Caco-2 (cell line): ENCODE measurements around the gene BASP1. TPM values are rescaled to one million over a fixed set of nuclear protein-coding genes. Genes with fewer than 3 reads are reported as not detected.

Source experiments
- BruUV-seq: library from RNA; stranded (reverse); fragments of 400-500 nt; replicated peaks from 2 replicates; lab custom pipeline; 2021; lab: Mats Ljungman, UMichigan
- CTCF ChIA-PET: fragments of 300-600 bp; sonication (Branson Sonifier 250); formaldehyde crosslinking; loops from one replicate; lab custom pipeline; 2022; ENCODE audit warnings: antibody characterized with exemption; lab: Charles Lee
- POLR2A ChIA-PET: fragments of 300-600 bp; sonication (Branson Sonifier 250); formaldehyde crosslinking; loops from one replicate; lab custom pipeline; 2022; ENCODE audit warnings: antibody characterized with exemption; lab: Charles Lee
- DNase-seq, 2 experiments: peaks; one replicate each; pipeline versions ENCODE4 v3.0.0 to v3.0.0-alpha.2; 2020 to 2022
- H3K27me3 ChIP-seq: replicated peaks from 2 replicates; pipeline ENCODE4 v1.6.0; 2011; ENCODE audit warnings: low read length; ENCODE audit not compliant: control insufficient read depth, insufficient read depth
- H3K36me3 ChIP-seq: 2 replicates; pipeline ENCODE4 v1.5.1; 2011; ENCODE audit warnings: low read length; ENCODE audit not compliant: control insufficient read depth, insufficient read depth
- H3K4me1 ChIP-seq: fragments of 250-450 bp; sonication (Bioruptor Pico); 2 replicates; pipeline ENCODE4 v1.5.1; 2020; ENCODE audit warnings: mild to moderate bottlenecking
- H3K4me3 ChIP-seq: 2 replicates; pipeline ENCODE4 v1.5.1; 2011; ENCODE audit warnings: low read depth, mild to moderate bottlenecking, control low read depth, low read length
- H3K9me3 ChIP-seq: fragments of 250-450 bp; sonication (Bioruptor Pico); 2 replicates; pipeline ENCODE4 v1.5.1; 2020; ENCODE audit warnings: mild to moderate bottlenecking, moderate library complexity
- H3K27ac Mint-ChIP-seq: one replicate; pipeline ENCODE4 v1.8.0; 2022; ENCODE audit warnings: mixed read lengths; ENCODE audit not compliant: unreplicated experiment
- H3K27me3 Mint-ChIP-seq: one replicate; pipeline ENCODE4 v1.8.0; 2022; ENCODE audit warnings: mixed read lengths; ENCODE audit not compliant: insufficient read depth, unreplicated experiment
- H3K36me3 Mint-ChIP-seq: one replicate; pipeline ENCODE4 v1.8.0; 2022; ENCODE audit warnings: mild to moderate bottlenecking, mixed read lengths; ENCODE audit not compliant: insufficient read depth, unreplicated experiment
- H3K4me1 Mint-ChIP-seq: one replicate; pipeline ENCODE4 v1.8.0; 2022; ENCODE audit warnings: low read depth, mixed read lengths; ENCODE audit not compliant: unreplicated experiment
- H3K4me3 Mint-ChIP-seq: one replicate; pipeline ENCODE4 v1.8.0; 2022; ENCODE audit warnings: mild to moderate bottlenecking, moderate library complexity, mixed read lengths; ENCODE audit not compliant: unreplicated experiment
- H3K9me3 Mint-ChIP-seq: one replicate; pipeline ENCODE4 v1.8.0; 2022; ENCODE audit warnings: mixed read lengths; ENCODE audit not compliant: unreplicated experiment
- intact Hi-C: fragments of 100-400 bp; cut with micrococcal nuclease; formaldehyde crosslinking; loops from one replicate; pipeline ENCODE4 v1.10.0; 2022; ENCODE audit not compliant: unreplicated experiment
- total RNA-seq: library from RNA; stranded (reverse); gene quantifications from 2 replicates; pipeline ENCODE4 v1.2.3, GENCODE V29; 2022
- TF ChIP-seq, protein P1 (sequence below), 2 experiments: fragments of 200-600 bp in 1 of 2; IDR thresholded peaks; 1 replicate in 1 of 2; 2 replicates in 1 of 2; pipeline versions ENCODE4 v1.5.1 to v1.8.0; 2011 to 2022; ENCODE audit warnings: antibody characterized with exemption in 1 of 2, control low read depth in 1 of 2, inconsistent platforms in 1 of 2, low read depth in 1 of 2, low read length in 1 of 2, mild to moderate bottlenecking in 1 of 2, moderate library complexity in 1 of 2; ENCODE audit not compliant: insufficient read depth in 1 of 2, severe bottlenecking in 1 of 2, unreplicated experiment in 1 of 2

BASP1 gene
- total RNA-seq, 1 experiment from 2014 or later: 78.1 TPM

- Histone ChIP-seq H3K27me3 (no peaks in the 10 kb centered on the region), H3K36me3 (no peaks in the 10 kb centered on the region), H3K9me3 (no peaks in the 10 kb centered on the region), H3K4me1 (peaks cover 16% of the 10 kb centered on the region), H3K4me3 (no peak overlapping the region)
- ChIA-PET POLR2A (no interaction called here), CTCF (no interaction called here)
- Mint-ChIP-seq H3K36me3 (peaks cover 57% of the 10 kb centered on the region), H3K27ac (peak overlapping the region; percentile 30), H3K9me3 (no peaks in the 10 kb centered on the region), H3K27me3 (no peaks in the 10 kb centered on the region), H3K4me1 (peaks cover 28% of the 10 kb centered on the region), H3K4me3 (no peak overlapping the region)
- no peak for DNase-seq
- TF ChIP-seq, protein P1, sequence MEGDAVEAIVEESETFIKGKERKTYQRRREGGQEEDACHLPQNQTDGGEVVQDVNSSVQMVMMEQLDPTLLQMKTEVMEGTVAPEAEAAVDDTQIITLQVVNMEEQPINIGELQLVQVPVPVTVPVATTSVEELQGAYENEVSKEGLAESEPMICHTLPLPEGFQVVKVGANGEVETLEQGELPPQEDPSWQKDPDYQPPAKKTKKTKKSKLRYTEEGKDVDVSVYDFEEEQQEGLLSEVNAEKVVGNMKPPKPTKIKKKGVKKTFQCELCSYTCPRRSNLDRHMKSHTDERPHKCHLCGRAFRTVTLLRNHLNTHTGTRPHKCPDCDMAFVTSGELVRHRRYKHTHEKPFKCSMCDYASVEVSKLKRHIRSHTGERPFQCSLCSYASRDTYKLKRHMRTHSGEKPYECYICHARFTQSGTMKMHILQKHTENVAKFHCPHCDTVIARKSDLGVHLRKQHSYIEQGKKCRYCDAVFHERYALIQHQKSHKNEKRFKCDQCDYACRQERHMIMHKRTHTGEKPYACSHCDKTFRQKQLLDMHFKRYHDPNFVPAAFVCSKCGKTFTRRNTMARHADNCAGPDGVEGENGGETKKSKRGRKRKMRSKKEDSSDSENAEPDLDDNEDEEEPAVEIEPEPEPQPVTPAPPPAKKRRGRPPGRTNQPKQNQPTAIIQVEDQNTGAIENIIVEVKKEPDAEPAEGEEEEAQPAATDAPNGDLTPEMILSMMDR (IDR thresholded peaks at IDR 0.05; ENCODE audit: insufficient read depth in 1 of 2, low read depth in 1 of 2, low read length in 1 of 2, severe bottlenecking in 1 of 2, unreplicated experiment in 1 of 2): no peak
- no TSS peak for BruUV-seq
- intact Hi-C loops: no loop called here
Measured at GRCh38 chr5:17238521-17239041, 21.1 kb downstream of the BASP1 start.

- Histone ChIP-seq H3K27me3 (no peaks in the 10 kb centered on the region), H3K9me3 (no peaks in the 10 kb centered on the region), H3K4me1 (peaks cover 16% of the 10 kb centered on the region), H3K4me3 (no peak overlapping the region), H3K36me3 (no peaks in the 10 kb centered on the region)
- CTCF ChIA-PET: no interaction called here
- Mint-ChIP-seq H3K36me3 (peaks cover 55% of the 10 kb centered on the region), H3K4me1 (peaks cover 38% of the 10 kb centered on the region), H3K4me3 (no peak overlapping the region), H3K27me3 (no peaks in the 10 kb centered on the region), H3K9me3 (no peaks in the 10 kb centered on the region), H3K27ac (no peak overlapping the region)
- TF ChIP-seq, protein P1 (IDR thresholded peaks at IDR 0.05; ENCODE audit: insufficient read depth in 1 of 2, low read depth in 1 of 2, low read length in 1 of 2, severe bottlenecking in 1 of 2, unreplicated experiment in 1 of 2): no peak
- POLR2A ChIA-PET: no interaction called here
- no peak for DNase-seq
- BruUV-seq: no TSS peak
- intact Hi-C loops: no loop called here
Measured at GRCh38 chr5:17239953-17240352, 22.5 kb downstream of the BASP1 start.

DNA sequence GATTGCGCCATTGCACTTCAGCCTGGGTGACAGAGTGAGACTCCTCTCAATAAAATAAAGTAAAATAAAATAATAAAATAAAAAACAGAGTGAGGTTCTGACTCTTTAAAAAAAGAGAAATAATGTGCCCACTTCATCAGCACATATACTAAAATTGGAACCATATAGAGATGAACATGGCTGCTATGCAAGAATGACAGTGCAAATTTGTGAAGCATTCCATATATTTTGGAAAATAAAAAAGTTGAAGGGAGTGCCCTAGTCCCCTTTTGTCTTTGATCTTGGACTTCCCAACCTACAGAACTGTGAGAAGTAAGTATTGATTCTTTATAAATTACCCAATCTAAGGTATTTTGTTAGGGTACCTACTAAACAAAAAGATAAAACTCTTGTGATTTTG lies 23.1 kb downstream of the BASP1 start:
- ChIA-PET CTCF (no interaction called here), POLR2A (no interaction called here)
- TF ChIP-seq, protein P1 (IDR thresholded peaks at IDR 0.05; ENCODE audit: insufficient read depth in 1 of 2, low read depth in 1 of 2, low read length in 1 of 2, severe bottlenecking in 1 of 2, unreplicated experiment in 1 of 2): no peak
- DNase-seq: no peak
- Mint-ChIP-seq H3K4me1 (peaks cover 38% of the 10 kb centered on the region), H3K27me3 (no peaks in the 10 kb centered on the region), H3K4me3 (no peak overlapping the region), H3K36me3 (peaks cover 54% of the 10 kb centered on the region), H3K9me3 (no peaks in the 10 kb centered on the region), H3K27ac (no peak overlapping the region)
- Histone ChIP-seq H3K4me1 (peaks cover 16% of the 10 kb centered on the region), H3K36me3 (no peaks in the 10 kb centered on the region), H3K27me3 (no peaks in the 10 kb centered on the region), H3K9me3 (no peaks in the 10 kb centered on the region), H3K4me3 (no peak overlapping the region)
- intact Hi-C loops: no loop called here
- BruUV-seq: no TSS peak
